T-cell (primary cell): ENCODE measurements around the gene KCNQ2. TPM values are rescaled to one million over a fixed set of nuclear protein-coding genes. Genes with fewer than 3 reads are reported as not detected.

ENCODE experiments used
- ATAC-seq, 4 experiments: fragments of 200-7000 bp in 3 of 4; fragments of 150-1000 bp in 1 of 4; cut with Tn5 transposase; replicated peaks in 1 of 4; 1 replicate in 3 of 4; 2 replicates in 1 of 4; pipeline ENCODE4 v1.10.0; 2021; ENCODE audit warnings: moderate library complexity in 3 of 4, mild to moderate bottlenecking in 2 of 4, moderate number of reproducible peaks in 1 of 4
- CTCF ChIA-PET, 2 donors: fragments of 300-600 bp; sonication (Branson Sonifier 250); formaldehyde crosslinking; loops; one replicate each; lab custom pipeline; 2022; ENCODE audit warnings: antibody characterized with exemption in 2 of 2; lab: Charles Lee
- POLR2A ChIA-PET, 2 donors: fragments of 300-600 bp; sonication (Branson Sonifier 250); formaldehyde crosslinking; loops; one replicate each; lab custom pipeline; 2022; ENCODE audit warnings: antibody characterized with exemption in 2 of 2; lab: Charles Lee
- DNase-seq, 35 experiments: peaks; one replicate each; pipeline versions ENCODE4 v3.0.0 to v3.0.0-alpha.2; 2013 to 2023
- H3K27ac ChIP-seq: one replicate; pipeline ENCODE4 v1.5.1; 2013; ENCODE audit warnings: low read length
- H3K27me3 ChIP-seq, 2 experiments: replicated peaks in 1 of 2; 1 replicate in 1 of 2; 2 replicates in 1 of 2; pipeline versions ENCODE4 v1.6.1 to v1.7.0; 2013; ENCODE audit warnings: low read length in 1 of 2, mixed read lengths in 1 of 2; ENCODE audit not compliant: control insufficient read depth in 2 of 2, insufficient read depth in 2 of 2; ENCODE audit errors: extremely low read depth in 1 of 2
- H3K36me3 ChIP-seq, 2 donors: 1 replicate in 1 of 2; 2 replicates in 1 of 2; pipeline versions ENCODE4 v1.6.1 to v1.7.0; 2013; ENCODE audit warnings: low read length in 1 of 2; ENCODE audit not compliant: control insufficient read depth in 2 of 2, insufficient read depth in 1 of 2; ENCODE audit errors: extremely low read depth in 1 of 2
- H3K4me1 ChIP-seq, 2 experiments: 1 replicate in 1 of 2; 2 replicates in 1 of 2; pipeline versions ENCODE4 v1.6.1 to v1.7.0; 2013; ENCODE audit warnings: low read length in 2 of 2, mixed read lengths in 1 of 2; ENCODE audit not compliant: insufficient read depth in 2 of 2, control insufficient read depth in 1 of 2; ENCODE audit errors: extremely low read depth in 1 of 2
- H3K4me3 ChIP-seq, 2 donors: 1 replicate in 1 of 2; 2 replicates in 1 of 2; pipeline versions ENCODE4 v1.5.1 to v1.7.0; 2013; ENCODE audit warnings: mild to moderate bottlenecking in 2 of 2, low read length in 1 of 2, moderate library complexity in 1 of 2; ENCODE audit not compliant: control insufficient read depth in 1 of 2; ENCODE audit errors: extremely low read depth in 1 of 2
- H3K9me3 ChIP-seq: 2 replicates; pipeline ENCODE4 v1.7.0; 2013
- H3K27ac Mint-ChIP-seq, 2 donors: one replicate each; pipeline ENCODE4 v1.8.0; 2020 to 2021; ENCODE audit warnings: mild to moderate bottlenecking in 2 of 2, mixed read lengths in 2 of 2
- H3K27me3 Mint-ChIP-seq, 2 donors: one replicate each; pipeline ENCODE4 v1.8.0; 2021 to 2022; ENCODE audit warnings: mixed read lengths in 2 of 2
- H3K36me3 Mint-ChIP-seq: one replicate; pipeline ENCODE4 v1.8.0; 2021; ENCODE audit warnings: mixed read lengths
- H3K4me1 Mint-ChIP-seq, 3 donors: one replicate each; pipeline ENCODE4 v1.8.0; 2020 to 2022; ENCODE audit warnings: mixed read lengths in 3 of 3, mild to moderate bottlenecking in 1 of 3
- H3K4me3 Mint-ChIP-seq, 3 donors: one replicate each; pipeline ENCODE4 v1.8.0; 2020 to 2022; ENCODE audit warnings: mild to moderate bottlenecking in 3 of 3, mixed read lengths in 3 of 3, moderate library complexity in 3 of 3
- H3K9me3 Mint-ChIP-seq, 3 donors: one replicate each; pipeline ENCODE4 v1.8.0; 2020 to 2022; ENCODE audit warnings: mixed read lengths in 3 of 3
- WGBS: methylation state at CpG from one replicate; pipeline ENCODE4 v1.1.5; 2013; ENCODE audit warnings: missing lambda C conversion rate; ENCODE audit not compliant: insufficient coverage; 5-methylcytosine and 5-hydroxymethylcytosine counted together
- total RNA-seq, 35 experiments: library from RNA in 6 of 35; stranded (reverse) in 6 of 35; fragments of 120-200 nt in 1 of 35; gene quantifications; one replicate each; pipeline versions ENCODE4 v1.2.1 to v1.2.4 and lab custom pipeline; 2013 to 2026

Gene KCNQ2
- total RNA-seq, 5 donors from 2014 or later (not counting 1 experiment from before 2014, with no cell fraction given) = 0.19 to 0.49 (median 0.32) TPM

GRCh38 chr20:63413963-63414684 lies 58.3 kb downstream of the KCNQ2 start:
- no peaks in the 10 kb centered on the region for H3K36me3 Mint-ChIP-seq
- no peak overlapping the region for H3K4me3 Mint-ChIP-seq
- H3K9me3 ChIP-seq = no peaks in the 10 kb centered on the region
- H3K4me1 Mint-ChIP-seq = peaks cover 2 to 8% (median 6%) of the 10 kb centered on the region in 3 donors
- POLR2A ChIA-PET = no interaction called here
- no peak for ATAC-seq
- CTCF ChIA-PET = no interaction called here
- peaks cover 4 to 17% of the 10 kb centered on the region in 2 donors for H3K27me3 Mint-ChIP-seq
- WGBS = 81% methylated on average over 26 of the region's 33 CpGs
- no peaks in the 10 kb centered on the region for H3K9me3 Mint-ChIP-seq
- H3K27ac ChIP-seq = no peak overlapping the region
- no peaks in the 10 kb centered on the region for H3K36me3 ChIP-seq
- H3K4me1 ChIP-seq = peaks cover 0 to 18% of the 10 kb centered on the region in 2 experiments
- no peak overlapping the region for H3K27ac Mint-ChIP-seq
- peaks cover 0 to 68% of the 10 kb centered on the region in 2 experiments for H3K27me3 ChIP-seq
- no peak overlapping the region for H3K4me3 ChIP-seq
- no peak for DNase-seq

GRCh38 chr20:63413323-63413722 lies 59.1 kb downstream of the KCNQ2 start:
- ChIA-PET POLR2A (no interaction called here), CTCF (no interaction called here)
- ATAC-seq (no peak), DNase-seq (no peak)
- Mint-ChIP-seq H3K4me1 (peaks cover 3 to 10% (median 9%) of the 10 kb centered on the region in 3 donors), H3K27me3 (peaks cover 4 to 15% of the 10 kb centered on the region in 2 donors), H3K27ac (no peak overlapping the region), H3K36me3 (no peaks in the 10 kb centered on the region), H3K4me3 (no peak overlapping the region), H3K9me3 (no peaks in the 10 kb centered on the region)
- Histone ChIP-seq H3K4me1 (peaks cover 0 to 18% of the 10 kb centered on the region in 2 experiments), H3K27ac (no peak overlapping the region), H3K9me3 (no peaks in the 10 kb centered on the region), H3K4me3 (no peak overlapping the region), H3K36me3 (no peaks in the 10 kb centered on the region), H3K27me3 (peaks cover 0 to 61% of the 10 kb centered on the region in 2 experiments)
- 89% methylated on average over 14 of the region's 18 CpGs for WGBS

GRCh38 chr20:63412889-63413288 lies 59.6 kb downstream of the KCNQ2 start:
- H3K36me3 ChIP-seq = no peaks in the 10 kb centered on the region
- H3K27ac ChIP-seq = no peak overlapping the region
- no peaks in the 10 kb centered on the region for H3K9me3 ChIP-seq
- CTCF ChIA-PET = no interaction called here
- peaks cover 0 to 18% of the 10 kb centered on the region in 2 experiments for H3K4me1 ChIP-seq
- Mint-ChIP-seq H3K4me1 (peaks cover 3 to 10% (median 9%) of the 10 kb centered on the region in 3 donors), H3K9me3 (no peaks in the 10 kb centered on the region), H3K4me3 (no peak overlapping the region), H3K36me3 (no peaks in the 10 kb centered on the region), H3K27me3 (peaks cover 4 to 15% of the 10 kb centered on the region in 2 donors), H3K27ac (no peak overlapping the region)
- H3K4me3 ChIP-seq = no peak overlapping the region
- POLR2A ChIA-PET = no interaction called here
- 79% methylated on average over 3 of the region's 8 CpGs for WGBS
- peaks cover 0 to 61% of the 10 kb centered on the region in 2 experiments for H3K27me3 ChIP-seq
- no peak for DNase-seq
- no peak for ATAC-seq

GRCh38 chr20:63411898-63412631 lies 60.4 kb downstream of the KCNQ2 start:
- Mint-ChIP-seq H3K4me3 (no peak overlapping the region), H3K27me3 (peaks cover 4 to 13% of the 10 kb centered on the region in 2 donors), H3K36me3 (no peaks in the 10 kb centered on the region), H3K9me3 (no peaks in the 10 kb centered on the region), H3K27ac (no peak overlapping the region), H3K4me1 (peaks cover 3 to 10% (median 9%) of the 10 kb centered on the region in 3 donors)
- Histone ChIP-seq H3K36me3 (no peaks in the 10 kb centered on the region), H3K4me1 (peaks cover 0 to 18% of the 10 kb centered on the region in 2 experiments), H3K27me3 (peaks cover 0 to 56% of the 10 kb centered on the region in 2 experiments), H3K27ac (no peak overlapping the region), H3K4me3 (no peak overlapping the region), H3K9me3 (no peaks in the 10 kb centered on the region)
- no peak for ATAC-seq
- ChIA-PET POLR2A (no interaction called here), CTCF (no interaction called here)
- DNase-seq = no peak
- WGBS = 62% methylated on average over 38 of the region's 39 CpGs

- Histone ChIP-seq H3K4me3 (no peak overlapping the region), H3K27me3 (peaks cover 0 to 52% of the 10 kb centered on the region in 2 experiments), H3K9me3 (no peaks in the 10 kb centered on the region), H3K4me1 (peaks cover 0 to 18% of the 10 kb centered on the region in 2 experiments), H3K36me3 (no peaks in the 10 kb centered on the region), H3K27ac (no peak overlapping the region)
- CTCF ChIA-PET = no interaction called here
- Mint-ChIP-seq H3K4me3 (no peak overlapping the region), H3K4me1 (peaks cover 3 to 10% (median 9%) of the 10 kb centered on the region in 3 donors), H3K36me3 (no peaks in the 10 kb centered on the region), H3K27me3 (peaks cover 4 to 8% of the 10 kb centered on the region in 2 donors), H3K27ac (no peak overlapping the region), H3K9me3 (no peaks in the 10 kb centered on the region)
- POLR2A ChIA-PET = no interaction called here
- WGBS = 63% methylated on average over 19 of the region's 27 CpGs
- DNase-seq (no peak), ATAC-seq (no peak)
Observed at GRCh38 chr20:63411151-63411897, 61.1 kb downstream of the KCNQ2 start.

GRCh38 chr20:63409834-63410435 lies 62.5 kb downstream of the KCNQ2 start:
- ATAC-seq (no peak), DNase-seq (no peak)
- Histone ChIP-seq H3K36me3 (no peaks in the 10 kb centered on the region), H3K27me3 (peaks cover 0 to 42% of the 10 kb centered on the region in 2 experiments), H3K4me3 (no peak overlapping the region), H3K27ac (no peak overlapping the region), H3K4me1 (peaks cover 0 to 15% of the 10 kb centered on the region in 2 experiments), H3K9me3 (no peaks in the 10 kb centered on the region)
- POLR2A ChIA-PET = no interaction called here
- H3K4me3 Mint-ChIP-seq = no peak overlapping the region
- CTCF ChIA-PET = no interaction called here
- H3K36me3 Mint-ChIP-seq = no peaks in the 10 kb centered on the region
- 95% methylated on average over 20 of the region's 23 CpGs for WGBS
- H3K4me1 Mint-ChIP-seq = peaks cover 3 to 10% (median 9%) of the 10 kb centered on the region in 3 donors
- no peaks in the 10 kb centered on the region for H3K9me3 Mint-ChIP-seq
- H3K27me3 Mint-ChIP-seq = peaks cover 4 to 8% of the 10 kb centered on the region in 2 donors
- H3K27ac Mint-ChIP-seq = no peak overlapping the region
